Stomach (tissue), 4 donors: ENCODE data around the gene CHN1.

Source experiments
- POLR2A ChIP-seq, 4 donors: fragments of 450-650 bp; IDR thresholded peaks; one replicate each; pipeline ENCODE4 v1.6.1; 2016; ENCODE audit warnings: antibody characterized with exemption in 4 of 4, control low read depth in 2 of 4, mild to moderate bottlenecking in 1 of 4, moderate library complexity in 1 of 4
- POLR2AphosphoS5 ChIP-seq, 3 donors: sonication (generic); formaldehyde crosslinking; IDR thresholded peaks; one replicate each; pipeline ENCODE4 v1.6.1; 2016; ENCODE audit warnings: antibody characterized with exemption in 3 of 3
- TF ChIP-seq, protein P1 (sequence below), 7 experiments: fragments of 450-650 bp in 4 of 7; fragments of 200-600 bp in 3 of 7; sonication (generic) in 3 of 7; IDR thresholded peaks; one replicate each; pipeline ENCODE4 v1.5.1; 2016 to 2019; ENCODE audit warnings: antibody characterized with exemption in 7 of 7, control low read depth in 2 of 7, mild to moderate bottlenecking in 1 of 7

DNA sequence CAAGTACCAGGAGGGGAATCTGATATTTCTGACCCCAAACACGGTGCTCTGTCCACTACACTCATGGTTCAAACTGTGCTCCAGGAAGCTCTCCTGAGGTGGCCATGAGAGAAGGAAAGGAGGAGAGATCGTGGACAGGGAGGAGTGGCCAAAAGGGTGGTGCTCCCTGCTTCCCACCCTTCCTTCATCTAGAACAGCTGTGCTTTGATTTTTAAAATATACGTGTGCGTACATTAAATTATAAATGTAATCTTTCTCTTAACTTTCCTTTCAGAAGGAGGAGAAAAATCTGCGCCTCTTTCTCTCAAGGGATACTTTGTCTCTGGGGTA, 232.7 kb downstream of the CHN1 start:
- TF ChIP-seq POLR2A (IDR thresholded peaks at IDR 0.05) (no peak), POLR2AphosphoS5 (IDR thresholded peaks at IDR 0.05) (no peak)
- TF ChIP-seq, protein P1, sequence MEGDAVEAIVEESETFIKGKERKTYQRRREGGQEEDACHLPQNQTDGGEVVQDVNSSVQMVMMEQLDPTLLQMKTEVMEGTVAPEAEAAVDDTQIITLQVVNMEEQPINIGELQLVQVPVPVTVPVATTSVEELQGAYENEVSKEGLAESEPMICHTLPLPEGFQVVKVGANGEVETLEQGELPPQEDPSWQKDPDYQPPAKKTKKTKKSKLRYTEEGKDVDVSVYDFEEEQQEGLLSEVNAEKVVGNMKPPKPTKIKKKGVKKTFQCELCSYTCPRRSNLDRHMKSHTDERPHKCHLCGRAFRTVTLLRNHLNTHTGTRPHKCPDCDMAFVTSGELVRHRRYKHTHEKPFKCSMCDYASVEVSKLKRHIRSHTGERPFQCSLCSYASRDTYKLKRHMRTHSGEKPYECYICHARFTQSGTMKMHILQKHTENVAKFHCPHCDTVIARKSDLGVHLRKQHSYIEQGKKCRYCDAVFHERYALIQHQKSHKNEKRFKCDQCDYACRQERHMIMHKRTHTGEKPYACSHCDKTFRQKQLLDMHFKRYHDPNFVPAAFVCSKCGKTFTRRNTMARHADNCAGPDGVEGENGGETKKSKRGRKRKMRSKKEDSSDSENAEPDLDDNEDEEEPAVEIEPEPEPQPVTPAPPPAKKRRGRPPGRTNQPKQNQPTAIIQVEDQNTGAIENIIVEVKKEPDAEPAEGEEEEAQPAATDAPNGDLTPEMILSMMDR (IDR thresholded peaks at IDR 0.05) = no peak
